ENCODE results near the gene ANK3.

ANK3 gene

DNA sequence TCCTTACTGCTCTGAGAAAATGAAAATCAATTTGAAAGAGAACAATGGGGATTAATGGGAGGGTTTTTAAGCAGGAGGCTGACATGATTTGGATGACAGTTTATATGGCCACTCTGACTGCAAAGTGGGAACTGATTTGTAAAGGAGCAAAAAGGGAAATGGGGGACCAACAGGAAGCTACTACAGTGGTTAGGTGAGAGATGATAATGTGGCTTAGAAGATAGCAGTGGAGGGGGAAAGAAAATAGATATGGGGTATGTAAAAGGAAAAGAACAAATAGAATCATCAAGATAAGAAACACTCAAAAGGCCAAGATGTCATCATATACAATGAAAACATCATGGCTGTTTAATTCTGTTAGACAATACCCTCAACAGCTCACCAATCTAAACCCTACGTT, 177.5 kb downstream of the ANK3 start:
- TF ChIP-seq PRDM6 (tag by site-specific recombination; IDR thresholded peaks at IDR 0.05) (no peak), ZNF302 (tag by site-specific recombination; IDR thresholded peaks at IDR 0.05; ENCODE audit: low read depth) (no peak), ZNF747 (tag by site-specific recombination; IDR thresholded peaks at IDR 0.05) (no peak), KLF8 (tag by site-specific recombination; IDR thresholded peaks at IDR 0.05) (no peak), REPIN1 (tag by site-specific recombination; IDR thresholded peaks at IDR 0.05; ENCODE audit: low read depth) (no peak), ZNF324 (tag by site-specific recombination; IDR thresholded peaks at IDR 0.05) (no peak), ZNF530 (tag by site-specific recombination; IDR thresholded peaks at IDR 0.05; ENCODE audit: low read depth) (no peak), ZNF639 (tag by site-specific recombination; IDR thresholded peaks at IDR 0.05) (no peak), SETDB1 (IDR thresholded peaks at IDR 0.05; ENCODE audit: insufficient read length, low read length) (no peak), ZNF214 (tag by site-specific recombination; IDR thresholded peaks at IDR 0.05; ENCODE audit: borderline replicate concordance) (no peak)
- POLR2A ChIA-PET: no interaction called here
- Histone ChIP-seq H3K27ac (ENCODE audit: extremely low read depth, low read depth, low read length) (no peak overlapping the region), H3K4me3 (ENCODE audit: low read depth, low read length) (no peak overlapping the region), H3K4me1 (ENCODE audit: control insufficient read depth, insufficient read depth, low read length) (no peaks in the 10 kb centered on the region), H3K36me3 (ENCODE audit: control insufficient read depth in 2 of 2, insufficient read depth in 1 of 2, low read length in 2 of 2) (no peaks in the 10 kb centered on the region), H3K9me3 (ENCODE audit: control insufficient read depth, insufficient read depth, low read depth, low read length) (no peaks in the 10 kb centered on the region)
- CTCF ChIA-PET: interaction anchor here (0.7 to 10.8 kb wide), 5 partner anchors 15 to 511 kb away, joined by 3 to 129 read pairs (median 5); no protein-coding TSS in a partner anchor

GRCh38 chr10:60209874-60210570, 179.7 kb downstream of the ANK3 start:
- Histone ChIP-seq H3K4me1 (ENCODE audit: control insufficient read depth, insufficient read depth, low read length) (no peaks in the 10 kb centered on the region), H3K27ac (ENCODE audit: extremely low read depth, low read depth, low read length) (no peak overlapping the region)

More at GRCh38 chr10:60209874-60210570, 179.7 kb downstream of the ANK3 start:
- Histone ChIP-seq H3K9me3 (ENCODE audit: control insufficient read depth, insufficient read depth, low read depth, low read length) (no peaks in the 10 kb centered on the region), H3K36me3 (ENCODE audit: control insufficient read depth in 2 of 2, insufficient read depth in 1 of 2, low read length in 2 of 2) (no peaks in the 10 kb centered on the region), H3K4me3 (ENCODE audit: low read depth, low read length) (no peak overlapping the region)
- TF ChIP-seq ZNF707 (tag by site-specific recombination; IDR thresholded peaks at IDR 0.05): no peak
- no peak for TF ChIP-seq ZNF433 (tag by site-specific recombination; IDR thresholded peaks at IDR 0.05; ENCODE audit: low read depth)
- no peak for TF ChIP-seq ZNF274 (IDR thresholded peaks at IDR 0.05; ENCODE audit: low read length)
- TF ChIP-seq ZNF274 (tag by site-specific recombination; IDR thresholded peaks at IDR 0.05; ENCODE audit: borderline replicate concordance): no peak
- no peak for TF ChIP-seq ZNF629 (tag by site-specific recombination; IDR thresholded peaks at IDR 0.05)
- TF ChIP-seq YY1 (tag by site-specific recombination; IDR thresholded peaks at IDR 0.05): no peak
- TF ChIP-seq ZNF112 (tag by site-specific recombination; IDR thresholded peaks at IDR 0.05): no peak
- no peak for TF ChIP-seq ZNF843 (tag by site-specific recombination; IDR thresholded peaks at IDR 0.05)
- TF ChIP-seq ZNF2 (tag by site-specific recombination; IDR thresholded peaks at IDR 0.05): no peak
- no peak for TF ChIP-seq ZNF558 (tag by site-specific recombination; IDR thresholded peaks at IDR 0.05)
- no peak for TF ChIP-seq ZNF214 (tag by site-specific recombination; IDR thresholded peaks at IDR 0.05; ENCODE audit: borderline replicate concordance)
- no peak for TF ChIP-seq ZBTB17 (tag by site-specific recombination; IDR thresholded peaks at IDR 0.05)
- TF ChIP-seq, protein P1, sequence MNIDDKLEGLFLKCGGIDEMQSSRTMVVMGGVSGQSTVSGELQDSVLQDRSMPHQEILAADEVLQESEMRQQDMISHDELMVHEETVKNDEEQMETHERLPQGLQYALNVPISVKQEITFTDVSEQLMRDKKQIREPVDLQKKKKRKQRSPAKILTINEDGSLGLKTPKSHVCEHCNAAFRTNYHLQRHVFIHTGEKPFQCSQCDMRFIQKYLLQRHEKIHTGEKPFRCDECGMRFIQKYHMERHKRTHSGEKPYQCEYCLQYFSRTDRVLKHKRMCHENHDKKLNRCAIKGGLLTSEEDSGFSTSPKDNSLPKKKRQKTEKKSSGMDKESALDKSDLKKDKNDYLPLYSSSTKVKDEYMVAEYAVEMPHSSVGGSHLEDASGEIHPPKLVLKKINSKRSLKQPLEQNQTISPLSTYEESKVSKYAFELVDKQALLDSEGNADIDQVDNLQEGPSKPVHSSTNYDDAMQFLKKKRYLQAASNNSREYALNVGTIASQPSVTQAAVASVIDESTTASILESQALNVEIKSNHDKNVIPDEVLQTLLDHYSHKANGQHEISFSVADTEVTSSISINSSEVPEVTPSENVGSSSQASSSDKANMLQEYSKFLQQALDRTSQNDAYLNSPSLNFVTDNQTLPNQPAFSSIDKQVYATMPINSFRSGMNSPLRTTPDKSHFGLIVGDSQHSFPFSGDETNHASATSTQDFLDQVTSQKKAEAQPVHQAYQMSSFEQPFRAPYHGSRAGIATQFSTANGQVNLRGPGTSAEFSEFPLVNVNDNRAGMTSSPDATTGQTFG (tag by site-specific recombination; IDR thresholded peaks at IDR 0.05; ENCODE audit: borderline replicate concordance): no peak
- TF ChIP-seq KLF9 (tag by site-specific recombination; IDR thresholded peaks at IDR 0.05; ENCODE audit: low read depth): no peak
- ChIA-PET POLR2A (no interaction called here), CTCF (interaction anchor here (0.7 to 10.8 kb wide), 17 partner anchors 8 to 584 kb away, joined by 3 to 129 read pairs (median 5); no protein-coding TSS in a partner anchor)
